NAMALWA (cell line): ENCODE data around the gene LDLRAP1.

Source experiments
- DNase-seq: peaks from one replicate; pipeline ENCODE4 v3.0.0-alpha.2; 2015; ENCODE audit warnings: low spot score

The LDLRAP1 gene

GRCh38 chr1:25562928-25563283, 19.5 kb downstream of the LDLRAP1 start:
- no peak for DNase-seq

GRCh38 chr1:25563330-25564215, 20.2 kb downstream of the LDLRAP1 start:
- DNase-seq = no peak

- DNase-seq = no peak
Observed at GRCh38 chr1:25564777-25565574, 21.6 kb downstream of the LDLRAP1 start.

GRCh38 chr1:25565626-25566025, 22.2 kb downstream of the LDLRAP1 start:
- DNase-seq = no peak

GRCh38 chr1:25566176-25566729, 22.8 kb downstream of the LDLRAP1 start:
- no peak for DNase-seq

GRCh38 chr1:25566730-25567341, 23.4 kb downstream of the LDLRAP1 start:
- peak; percentile 81 for DNase-seq

GRCh38 chr1:25567710-25568089, 24.3 kb downstream of the LDLRAP1 start:
- DNase-seq = no peak

GRCh38 chr1:25568090-25568833, 24.9 kb downstream of the LDLRAP1 start:
- DNase-seq = no peak

- DNase-seq = no peak
Observed at GRCh38 chr1:25568834-25569596, 25.6 kb downstream of the LDLRAP1 start.

- DNase-seq = no peak
Observed at GRCh38 chr1:25569597-25570396, 26.4 kb downstream of the LDLRAP1 start.

GRCh38 chr1:25570798-25571521, 27.6 kb downstream of the LDLRAP1 start:
- no peak for DNase-seq

GRCh38 chr1:25571522-25571970, 28.1 kb downstream of the LDLRAP1 start:
- DNase-seq = no peak

GRCh38 chr1:25572107-25572506, 28.7 kb downstream of the LDLRAP1 start:
- DNase-seq = no peak

- peak; percentile 66 for DNase-seq
Observed at GRCh38 chr1:25572708-25573590, 29.5 kb downstream of the LDLRAP1 start.

- no peak for DNase-seq
Observed at GRCh38 chr1:25573591-25573930, 30.2 kb downstream of the LDLRAP1 start.

- DNase-seq = no peak
Observed at GRCh38 chr1:25573961-25574360, 30.6 kb downstream of the LDLRAP1 start.

- no peak for DNase-seq
Observed at GRCh38 chr1:25575191-25575590, 31.8 kb downstream of the LDLRAP1 start.

GRCh38 chr1:25576459-25577133, 33.2 kb downstream of the LDLRAP1 start:
- DNase-seq = no peak
